Skeletal muscle cell (primary cell): ENCODE data around the gene RNF144B.
"Not testable (repeated sequence)": the region's sequence is repeated elsewhere in the genome, so short reads cannot be mapped to it uniquely, and the experiment has no call there.

Source experiments
- DNase-seq: peaks from one replicate; pipeline ENCODE4 v3.0.0-alpha.2; 2010; ENCODE audit warnings: low read depth
- H3K4me3 ChIP-seq: 2 replicates; pipeline ENCODE4 v1.5.1; 2011; ENCODE audit warnings: low read depth, mild to moderate bottlenecking, control low read depth, low read length, moderate library complexity

Gene RNF144B

GRCh38 chr6:18400831-18401446 is 13.8 kb downstream of the RNF144B start:
- DNase-seq, result no peak

GRCh38 chr6:18404965-18405364 is 17.8 kb downstream of the RNF144B start:
- H3K4me3 ChIP-seq, DNase-seq: not testable (repeated sequence)

More at GRCh38 chr6:18400831-18401446, 13.8 kb downstream of the RNF144B start:
- H3K4me3 ChIP-seq, result no peak overlapping the region

GRCh38 chr6:18405477-18406293 is 18.5 kb downstream of the RNF144B start:
- no peak overlapping the region for H3K4me3 ChIP-seq
- DNase-seq, result peak; percentile 84

GRCh38 chr6:18406955-18407749 is 20.0 kb downstream of the RNF144B start:
- no peak overlapping the region for H3K4me3 ChIP-seq
- no peak for DNase-seq

- not testable (repeated sequence) for H3K4me3 ChIP-seq, DNase-seq
Observed at GRCh38 chr6:18409602-18410001, 22.5 kb downstream of the RNF144B start.

GRCh38 chr6:18410412-18410811 is 23.3 kb downstream of the RNF144B start:
- no peak overlapping the region for H3K4me3 ChIP-seq
- no peak for DNase-seq

GRCh38 chr6:18412068-18412467 is 24.9 kb downstream of the RNF144B start:
- no peak for DNase-seq
- H3K4me3 ChIP-seq, result no peak overlapping the region

- no peak overlapping the region for H3K4me3 ChIP-seq
- no peak for DNase-seq
Observed at GRCh38 chr6:18412644-18413043, 25.5 kb downstream of the RNF144B start.

GRCh38 chr6:18413381-18413780 is 26.2 kb downstream of the RNF144B start:
- no peak for DNase-seq
- no peak overlapping the region for H3K4me3 ChIP-seq

- DNase-seq, result no peak
- no peak overlapping the region for H3K4me3 ChIP-seq
Observed at GRCh38 chr6:18414116-18414515, 27.0 kb downstream of the RNF144B start.

- no peak overlapping the region for H3K4me3 ChIP-seq
- DNase-seq, result no peak
Observed at GRCh38 chr6:18415207-18415606, 28.1 kb downstream of the RNF144B start.

GRCh38 chr6:18415671-18416340 is 28.7 kb downstream of the RNF144B start:
- DNase-seq, result no peak
- H3K4me3 ChIP-seq, result no peak overlapping the region

- DNase-seq, result no peak
- H3K4me3 ChIP-seq, result no peak overlapping the region
Observed at GRCh38 chr6:18416341-18416679, 29.2 kb downstream of the RNF144B start.

GRCh38 chr6:18420328-18420727 is 33.2 kb downstream of the RNF144B start:
- no peak for DNase-seq
- no peak overlapping the region for H3K4me3 ChIP-seq

- DNase-seq, result no peak
- H3K4me3 ChIP-seq, result no peak overlapping the region
Observed at GRCh38 chr6:18422136-18422535, 35.0 kb downstream of the RNF144B start.

GRCh38 chr6:18423426-18423825 is 36.3 kb downstream of the RNF144B start:
- H3K4me3 ChIP-seq, result no peak overlapping the region
- DNase-seq, result no peak

GRCh38 chr6:18424201-18424600 is 37.1 kb downstream of the RNF144B start:
- no peak overlapping the region for H3K4me3 ChIP-seq
- no peak for DNase-seq

GRCh38 chr6:18425218-18425617 is 38.1 kb downstream of the RNF144B start:
- H3K4me3 ChIP-seq, result no peak overlapping the region
- no peak for DNase-seq

GRCh38 chr6:18427296-18427695 is 40.1 kb downstream of the RNF144B start:
- no peak overlapping the region for H3K4me3 ChIP-seq
- no peak for DNase-seq
